Measurements from ENCODE around the gene SLC35A5.

DNA sequence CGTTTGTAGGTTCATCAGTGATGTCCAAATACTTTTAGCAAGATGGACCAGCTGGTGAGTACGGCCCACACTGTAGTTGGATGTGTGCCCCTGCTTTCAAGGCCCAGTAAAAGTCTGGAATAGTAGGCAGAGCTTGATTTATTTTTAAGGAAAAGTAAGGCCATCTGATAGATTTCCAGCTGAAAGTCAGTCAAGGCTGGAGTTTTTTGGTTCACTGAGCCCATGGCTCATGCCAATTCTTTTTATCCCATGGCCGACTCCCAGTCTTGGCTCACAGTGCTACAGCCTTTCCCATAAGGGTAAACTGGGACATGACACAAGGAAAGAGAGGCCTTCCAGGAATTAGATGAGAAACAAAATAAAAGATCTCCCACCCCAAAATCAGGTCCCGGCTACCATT is 65.6 kb downstream of the SLC35A5 start:
- TF ChIP-seq ETV6 (CRISPR knock-in tag; IDR thresholded peaks at IDR 0.05) (no peak), RELA (CRISPR knock-in tag; IDR thresholded peaks at IDR 0.05; ENCODE audit: borderline replicate concordance) (no peak), NR3C1 (CRISPR knock-in tag; conservative IDR thresholded peaks at IDR 0.05; ENCODE audit: low read depth) (no peak), TCF7 (CRISPR knock-in tag; IDR thresholded peaks at IDR 0.05; ENCODE audit: low read depth) (no peak), RORB (CRISPR knock-in tag; IDR thresholded peaks at IDR 0.05) (no peak)
- TF ChIP-seq, protein P1, sequence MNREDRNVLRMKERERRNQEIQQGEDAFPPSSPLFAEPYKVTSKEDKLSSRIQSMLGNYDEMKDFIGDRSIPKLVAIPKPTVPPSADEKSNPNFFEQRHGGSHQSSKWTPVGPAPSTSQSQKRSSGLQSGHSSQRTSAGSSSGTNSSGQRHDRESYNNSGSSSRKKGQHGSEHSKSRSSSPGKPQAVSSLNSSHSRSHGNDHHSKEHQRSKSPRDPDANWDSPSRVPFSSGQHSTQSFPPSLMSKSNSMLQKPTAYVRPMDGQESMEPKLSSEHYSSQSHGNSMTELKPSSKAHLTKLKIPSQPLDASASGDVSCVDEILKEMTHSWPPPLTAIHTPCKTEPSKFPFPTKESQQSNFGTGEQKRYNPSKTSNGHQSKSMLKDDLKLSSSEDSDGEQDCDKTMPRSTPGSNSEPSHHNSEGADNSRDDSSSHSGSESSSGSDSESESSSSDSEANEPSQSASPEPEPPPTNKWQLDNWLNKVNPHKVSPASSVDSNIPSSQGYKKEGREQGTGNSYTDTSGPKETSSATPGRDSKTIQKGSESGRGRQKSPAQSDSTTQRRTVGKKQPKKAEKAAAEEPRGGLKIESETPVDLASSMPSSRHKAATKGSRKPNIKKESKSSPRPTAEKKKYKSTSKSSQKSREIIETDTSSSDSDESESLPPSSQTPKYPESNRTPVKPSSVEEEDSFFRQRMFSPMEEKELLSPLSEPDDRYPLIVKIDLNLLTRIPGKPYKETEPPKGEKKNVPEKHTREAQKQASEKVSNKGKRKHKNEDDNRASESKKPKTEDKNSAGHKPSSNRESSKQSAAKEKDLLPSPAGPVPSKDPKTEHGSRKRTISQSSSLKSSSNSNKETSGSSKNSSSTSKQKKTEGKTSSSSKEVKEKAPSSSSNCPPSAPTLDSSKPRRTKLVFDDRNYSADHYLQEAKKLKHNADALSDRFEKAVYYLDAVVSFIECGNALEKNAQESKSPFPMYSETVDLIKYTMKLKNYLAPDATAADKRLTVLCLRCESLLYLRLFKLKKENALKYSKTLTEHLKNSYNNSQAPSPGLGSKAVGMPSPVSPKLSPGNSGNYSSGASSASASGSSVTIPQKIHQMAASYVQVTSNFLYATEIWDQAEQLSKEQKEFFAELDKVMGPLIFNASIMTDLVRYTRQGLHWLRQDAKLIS (CRISPR knock-in tag; IDR thresholded peaks at IDR 0.05; ENCODE audit: borderline replicate concordance): no peak
- TF ChIP-seq, protein P2, sequence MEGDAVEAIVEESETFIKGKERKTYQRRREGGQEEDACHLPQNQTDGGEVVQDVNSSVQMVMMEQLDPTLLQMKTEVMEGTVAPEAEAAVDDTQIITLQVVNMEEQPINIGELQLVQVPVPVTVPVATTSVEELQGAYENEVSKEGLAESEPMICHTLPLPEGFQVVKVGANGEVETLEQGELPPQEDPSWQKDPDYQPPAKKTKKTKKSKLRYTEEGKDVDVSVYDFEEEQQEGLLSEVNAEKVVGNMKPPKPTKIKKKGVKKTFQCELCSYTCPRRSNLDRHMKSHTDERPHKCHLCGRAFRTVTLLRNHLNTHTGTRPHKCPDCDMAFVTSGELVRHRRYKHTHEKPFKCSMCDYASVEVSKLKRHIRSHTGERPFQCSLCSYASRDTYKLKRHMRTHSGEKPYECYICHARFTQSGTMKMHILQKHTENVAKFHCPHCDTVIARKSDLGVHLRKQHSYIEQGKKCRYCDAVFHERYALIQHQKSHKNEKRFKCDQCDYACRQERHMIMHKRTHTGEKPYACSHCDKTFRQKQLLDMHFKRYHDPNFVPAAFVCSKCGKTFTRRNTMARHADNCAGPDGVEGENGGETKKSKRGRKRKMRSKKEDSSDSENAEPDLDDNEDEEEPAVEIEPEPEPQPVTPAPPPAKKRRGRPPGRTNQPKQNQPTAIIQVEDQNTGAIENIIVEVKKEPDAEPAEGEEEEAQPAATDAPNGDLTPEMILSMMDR (IDR thresholded peaks at IDR 0.05): no peak
- TF ChIP-seq, protein P3, sequence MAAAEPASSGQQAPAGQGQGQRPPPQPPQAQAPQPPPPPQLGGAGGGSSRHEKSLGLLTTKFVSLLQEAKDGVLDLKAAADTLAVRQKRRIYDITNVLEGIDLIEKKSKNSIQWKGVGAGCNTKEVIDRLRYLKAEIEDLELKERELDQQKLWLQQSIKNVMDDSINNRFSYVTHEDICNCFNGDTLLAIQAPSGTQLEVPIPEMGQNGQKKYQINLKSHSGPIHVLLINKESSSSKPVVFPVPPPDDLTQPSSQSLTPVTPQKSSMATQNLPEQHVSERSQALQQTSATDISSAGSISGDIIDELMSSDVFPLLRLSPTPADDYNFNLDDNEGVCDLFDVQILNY (CRISPR knock-in tag; IDR thresholded peaks at IDR 0.05): no peak
- TF ChIP-seq, protein P4, sequence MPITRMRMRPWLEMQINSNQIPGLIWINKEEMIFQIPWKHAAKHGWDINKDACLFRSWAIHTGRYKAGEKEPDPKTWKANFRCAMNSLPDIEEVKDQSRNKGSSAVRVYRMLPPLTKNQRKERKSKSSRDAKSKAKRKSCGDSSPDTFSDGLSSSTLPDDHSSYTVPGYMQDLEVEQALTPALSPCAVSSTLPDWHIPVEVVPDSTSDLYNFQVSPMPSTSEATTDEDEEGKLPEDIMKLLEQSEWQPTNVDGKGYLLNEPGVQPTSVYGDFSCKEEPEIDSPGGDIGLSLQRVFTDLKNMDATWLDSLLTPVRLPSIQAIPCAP (CRISPR knock-in tag; IDR thresholded peaks at IDR 0.05): no peak
- TF ChIP-seq, protein P5, sequence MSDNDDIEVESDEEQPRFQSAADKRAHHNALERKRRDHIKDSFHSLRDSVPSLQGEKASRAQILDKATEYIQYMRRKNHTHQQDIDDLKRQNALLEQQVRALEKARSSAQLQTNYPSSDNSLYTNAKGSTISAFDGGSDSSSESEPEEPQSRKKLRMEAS (CRISPR knock-in tag; IDR thresholded peaks at IDR 0.05): no peak
